Osteoblast (primary cell): ENCODE results near the gene ASIC3. TPM values are rescaled to one million over a fixed set of nuclear protein-coding genes. Genes with fewer than 3 reads are reported as not detected.

Experiments used
- DNase-seq: peaks from one replicate; pipeline ENCODE4 v3.0.0; 2011; ENCODE audit warnings: low spot score, mixed read lengths; ENCODE audit not compliant: insufficient read length; ENCODE audit errors: missing footprints
- H2AFZ ChIP-seq: 2 replicates; pipeline ENCODE4 v1.6.0; 2011; ENCODE audit warnings: mild to moderate bottlenecking, low read length
- H3K27ac ChIP-seq: 2 replicates; pipeline ENCODE4 v1.5.1; 2011; ENCODE audit warnings: mild to moderate bottlenecking, low read depth, low read length, moderate library complexity
- H3K27me3 ChIP-seq: 2 replicates; pipeline ENCODE4 v1.6.0; 2012; ENCODE audit warnings: mild to moderate bottlenecking, control low read depth, inconsistent platforms, low read length, moderate library complexity; ENCODE audit not compliant: insufficient read depth
- H3K36me3 ChIP-seq: 2 replicates; pipeline ENCODE4 v1.5.1; 2011; ENCODE audit warnings: mild to moderate bottlenecking, low read length, control low read depth, moderate library complexity; ENCODE audit not compliant: insufficient read depth
- H3K4me1 ChIP-seq: 2 replicates; pipeline ENCODE4 v1.5.1; 2011; ENCODE audit warnings: mild to moderate bottlenecking, low read length, control low read depth, moderate library complexity; ENCODE audit not compliant: insufficient read depth
- H3K4me2 ChIP-seq: 2 replicates; pipeline ENCODE4 v1.6.0; 2011; ENCODE audit warnings: mild to moderate bottlenecking, low read length; ENCODE audit not compliant: insufficient read depth
- H3K4me3 ChIP-seq: fragments of 200-600 bp; sonication (generic); 3 replicates; pipeline ENCODE4 v1.5.1; 2012; ENCODE audit warnings: mild to moderate bottlenecking, low read length, inconsistent platforms; ENCODE audit not compliant: insufficient read depth
- H3K79me2 ChIP-seq: 2 replicates; pipeline ENCODE4 v1.6.0; 2012; ENCODE audit warnings: mild to moderate bottlenecking, low read length, control low read depth, inconsistent platforms; ENCODE audit not compliant: insufficient read depth
- H3K9me3 ChIP-seq: 2 replicates; pipeline ENCODE4 v1.5.1; 2011; ENCODE audit warnings: low read depth, low read length, control low read depth
- H4K20me1 ChIP-seq: 2 replicates; pipeline ENCODE4 v1.6.0; 2012; ENCODE audit warnings: mild to moderate bottlenecking, low read length, control low read depth; ENCODE audit not compliant: insufficient read depth
- CTCF ChIP-seq: IDR thresholded peaks from 2 replicates; pipeline ENCODE4 v1.5.1; 2011; ENCODE audit warnings: mild to moderate bottlenecking, low read depth, low read length, moderate library complexity; ENCODE audit errors: extremely low read depth
- total RNA-seq: library from RNA; depleted of rRNA; stranded (reverse); fragments of >200 nt; gene quantifications from 2 replicates; pipeline ENCODE4 v1.2.3, GENCODE V29; 2012

ASIC3 gene
- total RNA-seq, 1 donor: under 0.01 TPM

- Histone ChIP-seq H3K79me2 (peaks cover 50% of the 10 kb centered on the region), H3K4me1 (peaks cover 44% of the 10 kb centered on the region), H3K4me2 (peak within 1 kb of the TSS; percentile 95), H3K36me3 (peaks cover 4% of the 10 kb centered on the region), H4K20me1 (peaks cover 11% of the 10 kb centered on the region), H2AFZ (peak within 1 kb of the TSS; percentile 91), H3K27ac (peak within 1 kb of the TSS; percentile 66), H3K9me3 (no peaks in the 10 kb centered on the region), H3K27me3 (no peaks in the 10 kb centered on the region), H3K4me3 (peak within 1 kb of the TSS; percentile 95)
- peak; percentile 98 for DNase-seq
- TF ChIP-seq CTCF: no peak
Observed at GRCh38 chr7:151083071-151083823, 34.9 kb downstream of the ASIC3 start, which contains the start of gene TMUB1. TSS of gene TMUB1 (minus strand) at chr7:151083493. CDS start at chr7:151082563, 930 bp downstream.

GRCh38 chr7:151083824-151084160 lies 35.5 kb downstream of the ASIC3 start:
- Histone ChIP-seq H3K36me3 (peaks cover 4% of the 10 kb centered on the region), H3K79me2 (peaks cover 50% of the 10 kb centered on the region), H3K9me3 (no peaks in the 10 kb centered on the region), H4K20me1 (peaks cover 13% of the 10 kb centered on the region), H2AFZ (peak overlapping the region; percentile 91), H3K27me3 (no peaks in the 10 kb centered on the region), H3K4me1 (peaks cover 49% of the 10 kb centered on the region), H3K4me2 (peak overlapping the region; percentile 95), H3K4me3 (peak overlapping the region; percentile 95), H3K27ac (no peak overlapping the region)
- TF ChIP-seq CTCF: no peak
- DNase-seq: no peak

- no peaks in the 10 kb centered on the region for H3K36me3 ChIP-seq
- H4K20me1 ChIP-seq: peaks cover 16% of the 10 kb centered on the region
- no peaks in the 10 kb centered on the region for H3K9me3 ChIP-seq
- H3K27ac ChIP-seq: no peak overlapping the region
- peak overlapping the region; percentile 80 for H3K4me2 ChIP-seq
- H3K4me3 ChIP-seq: peak overlapping the region; percentile 75
- peaks cover 50% of the 10 kb centered on the region for H3K79me2 ChIP-seq
- no peak for TF ChIP-seq CTCF
- H2AFZ ChIP-seq: no peak overlapping the region
- DNase-seq: peak; percentile 81
- H3K4me1 ChIP-seq: peaks cover 52% of the 10 kb centered on the region
- H3K27me3 ChIP-seq: no peaks in the 10 kb centered on the region
Observed at GRCh38 chr7:151085329-151085690, 37.0 kb downstream of the ASIC3 start.

GRCh38 chr7:151085691-151086620 lies 37.6 kb downstream of the ASIC3 start, which contains the start of gene AGAP3:
TSS of gene AGAP3 (plus strand) at chr7:151086475. CDS start at chr7:151086742, 267 bp downstream.
- Histone ChIP-seq H3K4me1 (peaks cover 50% of the 10 kb centered on the region), H3K36me3 (no peaks in the 10 kb centered on the region), H3K79me2 (peaks cover 54% of the 10 kb centered on the region), H2AFZ (peak within 1 kb of the TSS; percentile 89), H3K27ac (peak within 1 kb of the TSS; percentile 79), H3K9me3 (no peaks in the 10 kb centered on the region), H3K4me2 (peak within 1 kb of the TSS; percentile 80), H3K27me3 (no peaks in the 10 kb centered on the region), H4K20me1 (peaks cover 20% of the 10 kb centered on the region), H3K4me3 (peak within 1 kb of the TSS; percentile 91)
- peak; percentile 98 for DNase-seq
- TF ChIP-seq CTCF: no peak
